H1 (cell line): Measurements from ENCODE around the gene MAGI3. TPM values are rescaled to one million over a fixed set of nuclear protein-coding genes. Genes with fewer than 3 reads are reported as not detected.

Source experiments
- CTCF ChIA-PET: fragments of 300-600 bp; sonication (Branson Sonifier 250); formaldehyde crosslinking; loops from one replicate; lab custom pipeline; 2021; ENCODE audit not compliant: partially characterized antibody; lab: Charles Lee
- POLR2A ChIA-PET: fragments of 300-600 bp; sonication (Branson Sonifier 250); formaldehyde crosslinking; loops from one replicate; lab custom pipeline; 2021; ENCODE audit warnings: inconsistent platforms; ENCODE audit not compliant: partially characterized antibody; lab: Charles Lee
- DNase-seq, 2 experiments: peaks; one replicate each; pipeline versions ENCODE4 v3.0.0 to v3.0.0-alpha.2; 2010 to 2022; ENCODE audit warnings: low spot score in 2 of 2, low read depth in 1 of 2, mixed read lengths in 1 of 2
- FAIRE-seq: peaks from 2 replicates; lab custom pipeline; 2011; peaks lifted over from hg19 to GRCh38; lab: Jason Lieb, UNC
- H2AFZ ChIP-seq: 2 replicates; pipeline ENCODE4 v1.8.1; 2012; ENCODE audit warnings: low read length, inconsistent platforms
- H2AK5ac ChIP-seq: 2 replicates; pipeline ENCODE4 v1.6.1; 2013; ENCODE audit warnings: low read depth, low read length
- H2BK120ac ChIP-seq: replicated peaks from 2 replicates; pipeline ENCODE3; 2013; ENCODE audit warnings: low read depth, low read length, inconsistent platforms
- H2BK12ac ChIP-seq: 2 replicates; pipeline ENCODE4 v1.6.1; 2013; ENCODE audit warnings: low read depth, low read length
- H2BK15ac ChIP-seq: 2 replicates; pipeline ENCODE4 v1.6.1; 2013; ENCODE audit warnings: low read length
- H2BK20ac ChIP-seq: 2 replicates; pipeline ENCODE4 v1.6.1; 2013; ENCODE audit warnings: low read length
- H2BK5ac ChIP-seq: 2 replicates; pipeline ENCODE4 v1.6.1; 2013; ENCODE audit warnings: low read depth, low read length
- H3K14ac ChIP-seq: 2 replicates; pipeline ENCODE4 v1.6.1; 2013; ENCODE audit warnings: inconsistent platforms; ENCODE audit not compliant: insufficient read length
- H3K18ac ChIP-seq: 2 replicates; pipeline ENCODE4 v1.6.1; 2013; ENCODE audit warnings: low read length; ENCODE audit errors: extremely low read depth
- H3K23ac ChIP-seq: 2 replicates; pipeline ENCODE4 v1.6.1; 2013; ENCODE audit warnings: inconsistent platforms; ENCODE audit not compliant: insufficient read length
- H3K23me2 ChIP-seq: 2 replicates; pipeline ENCODE4 v1.6.1; 2013; ENCODE audit warnings: low read depth, low read length
- H3K27ac ChIP-seq: 2 replicates; pipeline ENCODE4 v1.6.1; 2011; ENCODE audit warnings: low read depth, low read length, inconsistent platforms
- H3K27me3 ChIP-seq, 4 experiments: replicated peaks in 1 of 4; 1 replicate in 1 of 4; 2 replicates in 3 of 4; pipeline versions ENCODE4 v1.6.1 to v1.8.1; 2011 to 2013; ENCODE audit warnings: low read length in 3 of 4, mild to moderate bottlenecking in 3 of 4, inconsistent platforms in 2 of 4, mixed read lengths in 2 of 4, moderate library complexity in 1 of 4; ENCODE audit not compliant: control insufficient read depth in 3 of 4, insufficient read depth in 3 of 4; ENCODE audit errors: extremely low read depth in 1 of 4
- H3K36me3 ChIP-seq, 4 experiments: 2 replicates each; pipeline versions ENCODE4 v1.6.1 to v1.8.1; 2011 to 2013; ENCODE audit warnings: mild to moderate bottlenecking in 4 of 4, low read length in 3 of 4, moderate library complexity in 2 of 4, control low read depth in 1 of 4, inconsistent platforms in 1 of 4; ENCODE audit not compliant: insufficient read depth in 4 of 4, control insufficient read depth in 2 of 4
- H3K4ac ChIP-seq: replicated peaks from 2 replicates; pipeline ENCODE3; 2013; ENCODE audit warnings: low read length, low read depth, mixed read lengths, inconsistent platforms; ENCODE audit not compliant: insufficient read length
- H3K4me1 ChIP-seq, 4 experiments: replicated peaks in 1 of 4; 1 replicate in 1 of 4; 2 replicates in 3 of 4; pipeline versions ENCODE4 v1.6.1 to v1.8.1; 2011 to 2013; ENCODE audit warnings: low read length in 3 of 4, inconsistent platforms in 2 of 4, mixed read lengths in 1 of 4; ENCODE audit not compliant: insufficient read depth in 4 of 4, control insufficient read depth in 3 of 4
- H3K4me2 ChIP-seq, 2 experiments: 2 replicates each; pipeline versions ENCODE4 v1.6.1 to v1.8.1; 2011 to 2013; ENCODE audit warnings: low read depth in 2 of 2, low read length in 2 of 2, control low read depth in 1 of 2, inconsistent platforms in 1 of 2, mild to moderate bottlenecking in 1 of 2; ENCODE audit not compliant: insufficient read depth in 1 of 2
- H3K4me3 ChIP-seq, 4 experiments: fragments of 200-600, 300-600 bp in 1 of 4; sonication (generic), shearing (Covaris generic), sonication (Bioruptor Twin) in 1 of 4; 2 replicates each; pipeline versions ENCODE4 v1.5.1 to v1.8.1; 2011 to 2016; ENCODE audit warnings: low read length in 4 of 4, low read depth in 3 of 4, control low read depth in 2 of 4, inconsistent platforms in 2 of 4, mild to moderate bottlenecking in 2 of 4, mixed read lengths in 1 of 4, moderate library complexity in 1 of 4; ENCODE audit not compliant: insufficient read depth in 2 of 4; ENCODE audit errors: extremely low read depth in 1 of 4
- H3K56ac ChIP-seq: replicated peaks from 2 replicates; pipeline ENCODE3; 2013; ENCODE audit warnings: low read depth, mild to moderate bottlenecking, mixed read lengths, low read length, inconsistent platforms; ENCODE audit not compliant: insufficient read length
- H3K79me1 ChIP-seq: 2 replicates; pipeline ENCODE4 v1.6.1; 2013; ENCODE audit warnings: low read depth, low read length, control low read depth
- H3K79me2 ChIP-seq, 2 experiments: 2 replicates each; pipeline versions ENCODE4 v1.6.1 to v1.8.1; 2012 to 2013; ENCODE audit warnings: low read length in 2 of 2, mild to moderate bottlenecking in 2 of 2, inconsistent platforms in 1 of 2; ENCODE audit not compliant: insufficient read depth in 2 of 2, control insufficient read depth in 1 of 2
- H3K9ac ChIP-seq, 4 experiments: replicated peaks in 1 of 4; 1 replicate in 1 of 4; 2 replicates in 3 of 4; pipeline versions ENCODE4 v1.6.1 to v1.8.1; 2011 to 2013; ENCODE audit warnings: low read depth in 3 of 4, low read length in 3 of 4, control low read depth in 2 of 4, mild to moderate bottlenecking in 2 of 4, moderate library complexity in 2 of 4, inconsistent platforms in 1 of 4; ENCODE audit errors: extremely low read depth in 1 of 4
- H3K9me3 ChIP-seq, 2 experiments: 2 replicates each; pipeline versions ENCODE4 v1.6.1 to v1.8.1; 2012 to 2013; ENCODE audit warnings: mild to moderate bottlenecking in 2 of 2, moderate library complexity in 2 of 2, control low read depth in 1 of 2, inconsistent platforms in 1 of 2, low read depth in 1 of 2, low read length in 1 of 2, mixed read lengths in 1 of 2; ENCODE audit not compliant: insufficient read depth in 2 of 2
- H4K20me1 ChIP-seq, 2 experiments: replicated peaks in 1 of 2; 2 replicates each; pipeline versions ENCODE3 to v1.8.1; 2011 to 2013; ENCODE audit warnings: inconsistent platforms in 2 of 2, low read length in 2 of 2, mild to moderate bottlenecking in 1 of 2; ENCODE audit not compliant: insufficient read depth in 2 of 2, control insufficient read depth in 1 of 2
- H4K5ac ChIP-seq: 2 replicates; pipeline ENCODE4 v1.6.1; 2013; ENCODE audit warnings: low read length, low read depth, mixed read lengths, inconsistent platforms; ENCODE audit not compliant: insufficient read length
- H4K8ac ChIP-seq: 2 replicates; pipeline ENCODE4 v1.8.0; 2013; ENCODE audit warnings: mild to moderate bottlenecking, moderate library complexity, low read length, inconsistent platforms; ENCODE audit not compliant: insufficient read depth; ENCODE audit errors: extremely low read depth
- H4K91ac ChIP-seq: replicated peaks from 2 replicates; pipeline ENCODE3; 2013; ENCODE audit warnings: low read length, mixed read lengths, inconsistent platforms; ENCODE audit not compliant: insufficient read length
- BCL11A ChIP-seq, 2 experiments: IDR thresholded peaks; one replicate each; pipeline ENCODE4 v1.6.1; 2011; ENCODE audit warnings: low read depth in 2 of 2, low read length in 2 of 2, mild to moderate bottlenecking in 2 of 2
- CTBP2 ChIP-seq: IDR thresholded peaks from 2 replicates; pipeline ENCODE4 v1.7.0; 2011; ENCODE audit warnings: borderline replicate concordance, mild to moderate bottlenecking, moderate library complexity, mixed read lengths, low read length; ENCODE audit not compliant: insufficient read depth, insufficient read length
- EGR1 ChIP-seq: IDR thresholded peaks from 2 replicates; pipeline ENCODE4 v1.6.1; 2011; ENCODE audit warnings: low read depth, low read length, borderline replicate concordance
- HDAC6 ChIP-seq: IDR thresholded peaks from one replicate; pipeline ENCODE4 v1.7.1; 2012; ENCODE audit warnings: low read depth, mild to moderate bottlenecking, inconsistent platforms, low read length, moderate library complexity
- PHF8 ChIP-seq: fragments of 200-600 bp; sonication (generic); conservative IDR thresholded peaks from 2 replicates; pipeline ENCODE4 v1.7.1; 2012; ENCODE audit warnings: low read depth, mild to moderate bottlenecking, inconsistent platforms, low read length, moderate library complexity
- SUZ12 ChIP-seq: fragments of 200-600 bp; sonication (generic); IDR thresholded peaks from 2 replicates; pipeline ENCODE4 v1.6.1; 2012; ENCODE audit warnings: mild to moderate bottlenecking, inconsistent platforms, low read length, moderate library complexity, mixed read lengths
- WGBS, 2 experiments: shearing (Covaris generic) in 1 of 2; methylation state at CpG; one replicate each; pipeline versions ENCODE4 v1.1.6 to v1.1.7; 2013 to 2015; ENCODE audit warnings: low lambda C conversion rate in 2 of 2, mixed read lengths in 2 of 2, inconsistent platforms in 1 of 2, low coverage in 1 of 2, missing lambda C conversion rate in 1 of 2; ENCODE audit not compliant: insufficient replicate concordance in 2 of 2, insufficient coverage in 1 of 2, insufficient read length in 1 of 2; ENCODE audit errors: extremely low coverage in 1 of 2, missing lambda C conversion rate in 1 of 2; 5-methylcytosine and 5-hydroxymethylcytosine counted together
- polyA plus RNA-seq, 7 experiments: library from polyadenylated mRNA; depleted of rRNA in 3 of 7; stranded (reverse) in 5 of 7; unstranded in 2 of 7; fragments of >200 nt in 5 of 7; fragments of 200-250 nt in 2 of 7; gene quantifications; 1 replicate in 5 of 7; 2 replicates in 1 of 7; 4 replicates in 1 of 7; pipeline versions ENCODE4 v1.2.1 to v1.2.3, GENCODE V29; 2011 to 2013; ENCODE audit warnings: missing spikeins in 2 of 7, mixed read lengths in 2 of 7
- total RNA-seq: library from RNA; stranded (reverse); fragmentation: NEBNext Ultra II Directional; extraction: Animal tissue kit (Norgen Biotek cat#: 25700); gene quantifications from 2 replicates; pipeline ENCODE4 v1.2.1, GENCODE V29; 2021

Gene MAGI3
- total and polyA plus RNA-seq, 2 of the 8 experiments (the other 6 are each of a cell fraction or from before 2014, with no cell fraction given), result 2.3 to 7.8 TPM

- Histone ChIP-seq H2AK5ac (no peak overlapping the region), H2BK20ac (no peak overlapping the region), H3K4me2 (no peak overlapping the region), H3K14ac (no peak overlapping the region), H3K56ac (no peak overlapping the region), H4K8ac (no peak overlapping the region), H3K9me3 (no peaks in the 10 kb centered on the region), H3K9ac (no peak overlapping the region), H2BK5ac (no peak overlapping the region), H3K18ac (no peak overlapping the region), H3K23me2 (no peaks in the 10 kb centered on the region), H4K20me1 (no peaks in the 10 kb centered on the region), H2BK12ac (no peak overlapping the region), H2BK120ac (no peak overlapping the region), H3K27ac (no peak overlapping the region), H2AFZ (no peak overlapping the region), H3K4me1 (peaks cover 0 to 6% (median 0%) of the 10 kb centered on the region in 4 experiments; a peak in 1 of 7 replicates), H3K79me1 (0 out of 2 replicates have a peak, but pooled peaks cover 2% of the 10 kb centered on the region), H3K27me3 (no peaks in the 10 kb centered on the region), H3K36me3 (no peaks in the 10 kb centered on the region), H3K79me2 (peaks cover 0 to 7% of the 10 kb centered on the region in 2 experiments; a peak in 1 of 4 replicates), H3K4ac (no peak overlapping the region), H3K4me3 (no peak overlapping the region), H3K23ac (no peak overlapping the region), H4K91ac (no peak overlapping the region), H2BK15ac (no peak overlapping the region), H4K5ac (no peak overlapping the region)
- no peak for DNase-seq
- FAIRE-seq, result no peak
- ChIA-PET POLR2A (no interaction called here), CTCF (interaction anchor here (0.9 to 1.4 kb wide), 5 partner anchors 11 to 275 kb away, joined by 3 read pairs; partner anchors contain the start of gene MAGI3)
- TF ChIP-seq PHF8 (no peak), CTBP2 (no peak), SUZ12 (no peak), BCL11A (IDR thresholded peaks at IDR 0.05; ENCODE audit: low read depth in 2 of 2, low read length in 2 of 2) (no peak), HDAC6 (no peak), EGR1 (no peak)
- WGBS, 2 experiments, result 93% methylated on average over 1 of the region's 1 CpG; no CpG with 5 or more reads in 1 of the 2 experiments
Measured at GRCh38 chr1:113403065-113403464, 12.8 kb downstream of the MAGI3 start.
